ENCODE results near the gene EXOC6B.

EXOC6B gene

GRCh38 chr2:72825257-72826155 lies at the start of gene EXOC6B:
TSS of gene EXOC6B (minus strand) at chr2:72826033.
- DNase-seq (peak; percentile 93), ATAC-seq (peak; percentile 90)

GRCh38 chr2:72871880-72872279 lies 46.0 kb upstream of the EXOC6B start:
- ATAC-seq (no peak), DNase-seq (no peak)

GRCh38 chr2:72871060-72871459 lies 45.2 kb upstream of the EXOC6B start:
- ATAC-seq = no peak

GRCh38 chr2:72864500-72864899 lies 38.7 kb upstream of the EXOC6B start:
- peak; percentile 71 for ATAC-seq
- DNase-seq = no peak

More at GRCh38 chr2:72871060-72871459, 45.2 kb upstream of the EXOC6B start:
- DNase-seq = no peak

- no peak for ATAC-seq
- DNase-seq = no peak
These were observed 37.2 kb upstream of the EXOC6B start for GRCh38 chr2:72863046-72863445.

- ATAC-seq (peak; percentile 96), DNase-seq (peak; percentile 92)
These were observed 36.6 kb upstream of the EXOC6B start for GRCh38 chr2:72862239-72862988.

GRCh38 chr2:72859831-72860262 lies 34.0 kb upstream of the EXOC6B start:
- DNase-seq = peak; percentile 61
- ATAC-seq = peak; percentile 52

GRCh38 chr2:72851333-72851732 lies 25.5 kb upstream of the EXOC6B start:
- DNase-seq = no peak
- ATAC-seq = no peak

- DNase-seq (no peak), ATAC-seq (no peak)
These were observed 23.3 kb upstream of the EXOC6B start for GRCh38 chr2:72849138-72849462.

GRCh38 chr2:72848436-72849137 lies 22.8 kb upstream of the EXOC6B start:
- no peak for DNase-seq
- ATAC-seq = no peak

GRCh38 chr2:72847534-72848315 lies 21.9 kb upstream of the EXOC6B start:
- ATAC-seq = no peak

GRCh38 chr2:72846171-72847095 lies 20.6 kb upstream of the EXOC6B start:
- ATAC-seq (no peak), DNase-seq (no peak)

More at GRCh38 chr2:72847534-72848315, 21.9 kb upstream of the EXOC6B start:
- DNase-seq = no peak

- DNase-seq (no peak), ATAC-seq (no peak)
These were observed 17.5 kb upstream of the EXOC6B start for GRCh38 chr2:72843301-72843700.

GRCh38 chr2:72841462-72842125 lies 15.8 kb upstream of the EXOC6B start:
- DNase-seq (no peak), ATAC-seq (no peak)

- ATAC-seq (no peak), DNase-seq (no peak)
These were observed 14.2 kb upstream of the EXOC6B start for GRCh38 chr2:72840066-72840465.

GRCh38 chr2:72837171-72837570 lies 11.3 kb upstream of the EXOC6B start:
- ATAC-seq = no peak
- no peak for DNase-seq

- no peak for ATAC-seq
- no peak for DNase-seq
These were observed 9.6 kb upstream of the EXOC6B start for GRCh38 chr2:72835403-72835802.

GRCh38 chr2:72834596-72834995 lies 8.8 kb upstream of the EXOC6B start:
- DNase-seq = no peak
- ATAC-seq = no peak

GRCh38 chr2:72833084-72833714 lies 7.4 kb upstream of the EXOC6B start:
- DNase-seq = no peak
- no peak for ATAC-seq

- DNase-seq (no peak), ATAC-seq (no peak)
These were observed 4.4 kb upstream of the EXOC6B start for GRCh38 chr2:72830273-72830672.

Data from stimulated activated naive CD8-positive, alpha-beta T cell treated with anti-CD3 and anti-CD28 coated beads, Interleukin-15, Interleukin-2, amounts not matched to agents 100 U/mL and 50 U/mL, for 24 hours (primary cell).